Putamen (tissue), 1 donor: Measurements from ENCODE around the gene EPOP.
A peak's percentile ranks its signal among the peaks of the same experiment; 100 is the strongest.
"Not testable (repeated sequence)": the region's sequence is repeated elsewhere in the genome, so short reads cannot be mapped to it uniquely, and the experiment has no call there.

Experiments
- DNase-seq: peaks from one replicate; pipeline ENCODE4 v3.0.0-alpha.2; 2016; ENCODE audit warnings: low spot score

The EPOP gene

GRCh38 chr17:38653230-38653629, 21.5 kb downstream of the EPOP start:
- DNase-seq: no peak

DNA sequence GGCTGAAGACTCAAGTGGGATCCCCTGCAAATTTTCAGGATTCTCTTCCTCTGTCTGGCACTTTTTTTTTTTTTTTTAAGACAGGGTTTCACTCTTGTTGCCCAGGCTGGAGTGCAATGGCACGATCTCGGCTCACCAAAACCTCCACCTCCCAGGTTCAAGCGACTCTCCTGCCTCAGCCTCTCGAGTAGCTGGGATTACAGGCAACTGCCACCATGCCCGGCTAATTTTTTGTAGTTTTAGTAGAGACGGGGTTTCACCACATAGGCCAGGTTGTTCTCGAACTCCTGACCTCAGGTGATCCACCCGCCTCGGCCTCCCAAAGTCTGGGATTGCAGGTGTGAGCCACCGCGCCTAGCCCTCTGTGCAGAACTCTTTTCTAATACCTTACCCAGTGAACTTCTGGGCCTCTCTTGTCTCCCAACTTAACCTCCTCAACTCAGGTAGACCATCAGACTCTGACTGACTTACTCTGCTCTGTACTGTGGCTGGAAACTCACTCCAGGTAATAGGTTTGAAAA, 24.0 kb downstream of the EPOP start:
- DNase-seq: not testable (repeated sequence)

DNA sequence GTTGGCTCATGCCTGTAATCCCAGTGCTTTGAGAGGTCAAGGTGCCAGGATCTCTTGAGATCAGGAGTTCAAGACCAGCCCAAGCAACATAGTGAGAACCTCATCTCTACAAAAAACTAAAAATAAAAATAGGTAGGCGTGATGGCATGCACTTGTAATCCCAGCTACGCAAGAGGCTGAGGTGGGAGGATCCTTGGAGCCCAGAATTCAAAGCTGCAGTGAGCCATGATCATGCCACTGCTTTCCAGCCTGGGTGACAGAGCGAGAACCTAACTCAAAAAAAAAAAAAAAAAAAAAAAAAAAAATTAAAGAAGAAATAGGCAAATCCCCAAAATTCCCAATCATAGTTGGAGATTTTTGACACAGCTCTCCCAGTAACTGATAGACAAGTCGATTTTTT, 36.8 kb downstream of the EPOP start:
- peak; percentile 32 for DNase-seq

- DNase-seq: no peak
Measured at GRCh38 chr17:38636054-38636453, 38.7 kb downstream of the EPOP start.

DNA sequence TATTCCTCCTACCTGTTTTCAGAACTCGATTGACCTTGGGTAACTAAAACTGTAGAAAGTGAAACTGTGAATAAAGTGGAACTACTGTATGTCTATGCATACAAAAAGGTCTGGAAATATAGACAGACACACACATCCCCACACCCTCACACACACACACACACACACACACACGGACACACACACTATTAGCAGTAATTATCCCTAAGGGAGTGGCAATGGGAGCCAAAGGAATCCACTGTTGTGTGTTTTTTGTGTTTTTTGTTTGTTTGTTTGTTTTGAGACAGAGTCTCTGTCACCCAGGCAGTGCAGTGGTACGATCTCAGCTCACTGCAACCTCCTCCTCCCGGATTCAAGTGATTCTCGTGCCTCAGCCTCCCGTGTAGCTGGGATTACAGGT, 42.4 kb downstream of the EPOP start:
- no peak for DNase-seq

GRCh38 chr17:38628441-38628840, 46.3 kb downstream of the EPOP start:
- DNase-seq: no peak

DNA sequence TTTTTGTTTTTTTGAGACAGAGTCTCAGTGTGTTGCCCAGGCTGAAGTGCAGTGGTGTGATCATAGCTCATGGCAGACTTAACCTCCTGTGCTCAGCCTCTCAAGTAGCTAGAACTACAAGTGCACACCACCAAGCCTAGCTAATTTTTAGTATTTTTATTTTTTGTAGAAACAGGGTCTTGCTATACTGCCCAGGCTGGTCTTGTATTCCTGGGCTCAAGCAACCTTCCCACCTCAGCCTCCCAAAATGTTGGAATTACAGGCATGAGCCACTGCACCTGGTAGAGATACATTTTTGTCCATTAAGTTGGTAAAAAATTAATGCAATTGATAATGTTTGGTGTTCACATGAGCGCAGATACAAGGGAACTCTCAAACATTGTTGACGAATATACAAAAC, 46.8 kb downstream of the EPOP start:
- DNase-seq: no peak

DNA sequence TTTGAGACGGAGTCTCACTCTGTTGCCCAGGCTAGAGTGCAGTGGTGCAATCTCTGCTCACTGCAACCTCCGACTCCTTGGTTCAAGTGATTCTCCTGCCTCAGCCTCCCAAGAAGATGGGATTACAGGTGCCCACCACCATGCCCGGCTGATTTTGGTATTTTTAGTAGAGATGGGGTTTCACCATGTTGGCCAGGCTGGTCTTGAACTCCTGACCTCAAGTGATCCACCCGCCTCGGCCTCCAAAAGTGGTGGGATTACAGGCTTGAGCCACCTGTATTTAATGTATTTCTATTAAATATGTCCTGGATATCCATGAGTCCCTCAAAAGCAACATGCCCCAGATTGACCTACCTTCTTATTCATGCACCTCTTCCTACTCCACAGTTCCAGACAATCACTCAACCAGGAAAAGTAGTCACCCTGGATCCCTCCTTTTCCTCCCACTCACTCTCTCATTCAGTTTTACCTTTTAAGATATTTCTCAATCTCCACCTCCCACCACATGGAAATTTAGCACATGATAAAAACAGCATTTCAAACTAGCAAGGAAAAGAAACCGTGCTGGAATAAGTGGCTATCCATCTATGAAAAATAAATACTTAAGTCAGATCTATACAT, 48.0 kb downstream of the EPOP start:
- not testable (repeated sequence) for DNase-seq

DNA sequence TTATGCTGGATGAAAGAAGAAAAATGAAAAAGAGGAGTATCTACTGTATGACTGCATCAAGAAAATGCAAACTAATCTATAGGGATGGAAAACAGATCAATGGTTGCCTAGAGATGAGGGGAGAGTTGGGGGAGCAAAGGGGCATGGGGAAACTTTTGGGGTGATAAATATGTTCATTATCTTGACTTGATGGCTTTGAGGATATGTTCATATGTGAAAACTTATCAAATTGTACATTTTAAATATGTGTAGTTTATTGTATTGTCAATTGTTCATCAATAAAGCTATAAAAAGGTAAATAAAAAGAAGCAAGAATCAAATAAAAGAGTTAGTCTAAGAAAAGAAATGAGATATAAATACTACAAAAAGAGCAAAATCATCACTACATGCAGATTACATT, 49.3 kb downstream of the EPOP start:
- no peak for DNase-seq

- not testable (repeated sequence) for DNase-seq
Measured at GRCh38 chr17:38624782-38625355, 49.9 kb downstream of the EPOP start.
